Middle frontal gyrus (tissue), 1 donor: Measurements from ENCODE around the gene TPSD1.
"Not testable (repeated sequence)": the region's sequence is repeated elsewhere in the genome, so short reads cannot be mapped to it uniquely, and the experiment has no call there.

Experiments
- DNase-seq: peaks from one replicate; pipeline ENCODE4 v3.0.0-alpha.2; 2015; ENCODE audit warnings: low spot score; ENCODE audit errors: extremely low spot score

TPSD1 gene

GRCh38 chr16:1241081-1241480 lies 14.8 kb upstream of the TPSD1 start:
- DNase-seq, result not testable (repeated sequence)

- not testable (repeated sequence) for DNase-seq
Observed at GRCh38 chr16:1243363-1243762, 12.5 kb upstream of the TPSD1 start.

DNA sequence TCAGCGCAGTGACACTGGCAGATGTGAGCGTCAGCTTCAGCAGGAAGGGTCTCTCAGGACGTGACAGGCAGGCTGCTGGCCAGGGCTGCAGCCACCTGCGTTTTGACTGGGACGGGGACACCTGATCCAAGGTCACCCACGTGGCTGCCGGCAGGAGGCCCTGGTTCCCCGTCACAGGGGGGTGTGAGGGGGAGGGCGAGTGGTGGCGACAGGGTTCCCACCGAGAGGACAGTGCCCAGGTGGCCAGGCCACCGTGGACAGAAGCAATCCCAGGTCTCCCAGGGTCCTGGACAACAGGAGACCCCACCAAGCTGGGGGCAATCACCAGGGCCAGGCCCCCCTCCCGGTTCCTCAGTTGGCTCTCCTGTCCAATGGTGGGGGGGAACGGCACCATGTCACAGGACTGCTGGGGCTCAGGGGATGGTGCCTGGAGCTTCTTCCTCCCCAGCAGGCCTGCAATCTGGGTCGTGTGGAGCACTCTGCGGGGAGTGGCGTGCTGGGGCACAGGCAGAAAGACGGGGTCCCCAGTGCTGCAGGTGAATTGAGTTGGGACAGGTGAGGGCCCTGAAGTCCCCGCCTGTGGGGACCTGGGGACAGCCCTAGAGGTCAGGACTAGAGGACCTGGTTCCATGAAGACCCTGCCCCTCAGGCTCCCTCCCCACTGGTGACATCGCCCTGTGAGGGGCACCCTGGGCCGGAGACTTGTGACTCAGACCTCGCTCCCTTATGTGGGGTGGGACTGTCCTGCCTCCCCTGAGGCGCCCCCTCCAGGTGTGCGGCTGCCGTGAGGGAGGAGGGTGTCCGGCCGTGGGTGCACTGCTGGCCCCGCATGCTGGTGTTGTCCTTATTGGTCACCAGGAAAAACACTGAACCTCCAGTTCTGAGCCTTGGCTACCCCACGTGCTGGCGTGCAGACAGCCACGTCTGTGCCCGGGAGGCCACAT lies 11.7 kb upstream of the TPSD1 start:
- DNase-seq, result not testable (repeated sequence)

DNA sequence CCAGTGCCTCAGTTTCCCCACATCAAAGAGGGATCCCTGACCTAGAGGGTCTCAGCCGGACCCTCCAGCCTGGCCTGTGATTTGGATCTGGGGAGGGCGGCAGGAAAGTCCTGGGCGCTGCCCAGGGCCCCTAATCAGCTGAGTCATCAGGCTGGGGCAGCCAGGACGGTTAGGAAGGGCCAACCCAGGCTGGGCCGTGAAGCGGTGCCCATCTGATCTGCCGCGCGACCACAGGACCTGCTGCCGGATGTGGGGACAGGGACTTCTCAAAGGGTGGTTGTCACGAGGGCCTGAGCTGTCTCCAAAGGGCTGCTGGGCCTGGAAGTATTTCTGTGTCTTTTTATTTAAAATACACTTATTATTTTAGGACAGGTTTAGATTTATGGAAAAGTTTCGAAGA lies 11.0 kb upstream of the TPSD1 start:
- DNase-seq, result no peak

GRCh38 chr16:1245452-1246020 lies 10.3 kb upstream of the TPSD1 start:
- no peak for DNase-seq

- DNase-seq, result not testable (repeated sequence)
Observed at GRCh38 chr16:1247903-1248537, 7.8 kb upstream of the TPSD1 start.

- not testable (repeated sequence) for DNase-seq
Observed at GRCh38 chr16:1249031-1249755, 6.7 kb upstream of the TPSD1 start.

DNA sequence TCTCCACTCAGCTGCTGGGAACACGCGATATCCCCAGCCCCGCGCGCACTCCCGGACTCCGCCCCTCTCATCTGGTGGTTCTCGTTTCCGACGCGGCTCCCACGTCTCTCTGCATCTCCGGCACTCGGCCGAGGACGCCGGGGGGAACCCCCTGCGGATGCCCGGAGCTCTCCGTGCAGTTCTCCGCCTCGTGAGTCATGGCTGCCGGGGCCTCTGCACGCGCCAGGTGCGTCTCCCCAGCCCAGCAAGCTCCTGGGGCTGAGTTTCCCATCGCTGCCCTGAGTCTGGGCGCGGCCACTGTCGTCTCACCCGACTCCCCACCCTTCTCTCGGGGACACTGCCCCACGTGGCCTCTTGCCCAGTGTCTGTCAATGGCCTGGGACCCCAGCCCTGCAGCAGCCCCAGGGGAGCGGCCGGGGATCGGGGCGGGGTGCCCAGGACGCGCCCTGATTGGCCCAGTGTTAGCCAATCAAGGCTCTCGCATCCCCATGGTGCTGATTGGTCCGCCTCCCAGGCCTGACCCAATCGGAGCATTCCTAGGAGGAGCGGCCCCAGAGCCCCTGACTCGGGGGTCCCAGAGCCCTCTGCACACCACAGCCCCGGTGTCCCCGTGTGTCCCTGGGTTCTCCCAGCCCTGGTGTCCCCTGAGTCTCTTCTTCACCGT lies 2.0 kb upstream of the TPSD1 start:
- not testable (repeated sequence) for DNase-seq

DNA sequence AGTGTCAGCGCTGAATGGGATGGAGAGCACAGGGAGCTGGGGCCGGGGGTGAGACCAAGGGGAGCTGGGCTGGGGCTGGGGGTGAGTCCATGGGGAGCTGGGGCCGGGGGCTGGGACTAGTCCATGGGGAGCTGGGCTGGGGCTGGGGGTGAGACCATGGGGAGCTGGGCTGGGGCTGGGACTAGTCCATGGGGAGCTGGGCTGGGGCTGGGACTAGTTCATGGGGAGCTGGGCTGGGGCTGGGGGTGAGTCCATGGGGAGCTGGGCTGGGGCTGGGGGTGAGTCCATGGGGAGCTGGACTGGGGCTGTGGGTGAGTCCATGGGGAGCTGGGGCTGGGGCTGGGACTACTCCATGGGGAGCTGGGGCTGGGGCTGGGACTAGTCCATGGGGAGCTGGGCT lies 1.0 kb upstream of the TPSD1 start:
- not testable (repeated sequence) for DNase-seq

DNA sequence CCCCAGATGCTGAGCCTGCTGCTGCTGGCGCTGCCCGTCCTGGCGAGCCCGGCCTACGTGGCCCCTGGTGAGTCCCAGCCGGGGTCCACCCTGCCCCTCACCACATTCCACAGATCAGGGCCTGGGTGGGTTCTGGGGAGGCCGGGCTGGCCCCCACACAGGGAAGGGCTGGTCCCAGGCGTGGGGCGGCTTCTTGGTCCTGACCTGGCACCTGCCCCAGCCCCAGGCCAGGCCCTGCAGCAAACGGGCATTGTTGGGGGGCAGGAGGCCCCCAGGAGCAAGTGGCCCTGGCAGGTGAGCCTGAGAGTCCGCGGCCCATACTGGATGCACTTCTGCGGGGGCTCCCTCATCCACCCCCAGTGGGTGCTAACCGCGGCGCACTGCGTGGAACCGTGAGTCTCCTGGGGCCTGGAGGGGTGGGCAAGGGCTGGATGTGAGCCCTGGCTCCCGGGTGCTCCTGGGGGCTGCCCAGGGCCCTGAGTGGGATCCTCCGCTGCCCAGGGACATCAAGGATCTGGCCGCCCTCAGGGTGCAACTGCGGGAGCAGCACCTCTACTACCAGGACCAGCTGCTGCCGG lies 516 bp downstream of the TPSD1 start:
- not testable (repeated sequence) for DNase-seq

- DNase-seq, result no peak
Observed at GRCh38 chr16:1256874-1257322, 1.0 kb downstream of the TPSD1 start.

- no peak for DNase-seq
Observed at GRCh38 chr16:1257561-1258224, 1.8 kb downstream of the TPSD1 start.

GRCh38 chr16:1258225-1258600 lies 2.3 kb downstream of the TPSD1 start:
- DNase-seq, result no peak

DNA sequence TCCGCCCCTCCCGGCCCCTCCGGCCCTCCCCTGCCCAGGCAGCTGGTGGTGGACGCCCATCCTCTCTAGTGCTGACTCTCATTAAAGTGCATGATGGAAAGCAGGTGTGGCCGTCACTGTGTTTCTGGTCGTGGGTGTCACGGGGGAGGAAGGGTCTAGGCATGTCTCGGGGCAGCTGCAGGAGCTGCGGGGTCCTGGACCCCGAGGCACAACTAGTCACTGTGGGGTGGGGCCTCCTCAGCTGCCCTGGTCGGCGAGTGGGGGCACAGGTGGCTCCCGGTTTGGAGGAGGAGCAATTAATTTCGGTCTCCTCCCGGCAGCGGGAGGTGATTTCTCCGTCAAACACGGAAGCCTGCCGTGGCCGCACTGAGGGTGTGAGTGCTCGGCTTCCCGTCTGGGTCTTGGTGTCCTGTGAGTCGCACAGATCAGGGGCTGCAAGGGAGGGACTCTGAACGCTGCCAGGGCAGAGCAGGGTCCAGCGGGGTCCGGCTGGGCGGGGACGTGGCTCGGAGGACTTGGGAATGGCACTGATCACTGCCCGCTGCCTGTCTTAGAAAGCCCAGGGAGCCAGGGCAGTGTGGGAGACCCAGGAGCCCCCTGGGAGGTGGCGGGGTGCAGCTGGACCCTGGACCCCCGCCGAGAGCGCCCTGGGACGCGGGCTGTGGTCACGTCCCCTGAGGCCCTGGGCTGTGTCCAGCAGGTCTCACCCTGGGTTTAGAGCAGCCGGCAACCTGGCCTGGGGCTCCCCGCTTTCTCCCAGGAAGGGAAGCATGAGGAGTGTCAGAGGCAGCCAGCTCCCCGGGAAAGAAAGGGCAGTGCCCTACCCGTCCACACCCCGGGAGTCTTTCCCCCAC lies 3.3 kb downstream of the TPSD1 start:
- DNase-seq, result no peak

DNA sequence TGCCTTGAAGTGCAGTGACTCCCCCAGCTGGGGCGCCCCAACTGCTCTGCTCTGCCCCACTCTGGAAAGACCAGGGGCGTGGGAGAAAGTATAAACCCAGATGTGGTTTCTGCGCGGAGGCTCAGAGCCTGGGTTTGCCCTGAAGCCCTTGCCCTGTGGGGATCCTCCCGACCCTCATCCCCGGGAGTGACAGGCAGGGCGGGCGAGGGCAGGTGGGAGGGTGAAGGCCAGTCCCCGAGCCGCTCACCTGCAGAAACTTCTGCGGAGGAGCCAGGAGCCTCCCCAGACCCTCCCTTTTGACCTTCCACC lies 3.8 kb downstream of the TPSD1 start:
- DNase-seq, result no peak

DNA sequence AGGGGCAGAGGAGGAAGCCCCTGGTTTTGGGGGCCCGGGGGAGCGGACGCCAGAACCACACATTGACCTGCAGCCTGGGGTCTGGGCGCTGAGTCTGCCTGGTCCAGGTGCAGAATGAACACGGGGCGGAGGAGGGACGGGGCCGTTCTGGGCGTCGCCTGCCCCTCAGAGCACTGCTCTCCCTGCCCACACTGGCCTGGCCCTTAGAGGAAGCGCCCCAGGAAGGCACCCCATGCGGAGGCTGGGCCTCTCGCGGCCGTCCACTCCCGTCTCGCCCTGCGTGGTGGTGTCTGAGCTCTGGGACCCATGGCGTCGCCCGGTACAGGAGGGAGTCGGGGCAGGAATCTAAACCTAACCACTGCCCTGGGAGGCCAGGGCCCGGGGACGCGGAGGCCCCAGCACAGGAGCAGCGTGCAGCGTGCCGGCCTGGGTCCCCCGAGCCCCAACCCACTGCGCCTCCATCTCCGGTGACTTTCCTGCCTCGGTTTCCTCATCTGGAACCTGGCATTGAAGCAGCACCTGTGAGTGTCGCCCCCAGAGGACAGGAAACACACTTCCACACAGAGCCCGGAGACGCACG lies 4.3 kb downstream of the TPSD1 start:
- no peak for DNase-seq

DNA sequence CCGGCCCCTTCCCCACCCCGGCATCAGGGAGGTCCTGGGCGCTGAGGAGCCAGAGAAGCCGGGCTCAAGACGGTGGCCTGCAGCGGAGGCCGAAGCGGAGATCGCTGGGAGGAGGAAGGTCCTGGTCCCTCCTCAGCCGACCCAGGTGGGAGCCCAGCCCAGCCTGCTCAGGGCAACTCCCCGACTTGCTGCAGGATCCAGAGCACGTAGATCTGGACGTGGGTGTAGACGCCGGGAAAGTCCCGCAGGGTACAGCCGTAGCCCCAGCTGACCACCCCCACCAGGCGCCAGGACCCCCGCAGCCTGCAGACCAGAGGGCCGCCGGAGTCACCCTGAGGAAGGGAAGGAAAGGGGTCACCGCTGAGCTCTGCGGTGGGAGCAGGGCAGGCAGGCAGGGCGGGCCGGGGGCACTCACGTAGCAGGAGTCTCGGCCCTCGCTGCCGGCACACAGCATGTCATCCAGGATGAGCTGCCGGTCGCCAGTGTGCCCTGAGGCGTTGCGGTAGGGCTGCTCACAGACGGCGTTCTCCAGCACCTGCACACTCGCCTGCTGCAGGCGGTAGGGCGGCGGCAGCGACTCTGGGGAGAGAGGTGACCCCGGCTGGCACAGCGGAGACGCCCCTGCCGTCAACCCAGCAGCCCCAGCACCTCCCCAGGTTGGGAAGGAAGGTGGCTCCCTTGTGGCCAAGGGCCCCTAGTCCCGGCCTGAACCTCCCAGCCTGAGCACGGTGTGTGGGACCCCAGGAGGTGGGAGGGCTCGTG lies 5.4 kb downstream of the TPSD1 start:
- DNase-seq, result no peak

DNA sequence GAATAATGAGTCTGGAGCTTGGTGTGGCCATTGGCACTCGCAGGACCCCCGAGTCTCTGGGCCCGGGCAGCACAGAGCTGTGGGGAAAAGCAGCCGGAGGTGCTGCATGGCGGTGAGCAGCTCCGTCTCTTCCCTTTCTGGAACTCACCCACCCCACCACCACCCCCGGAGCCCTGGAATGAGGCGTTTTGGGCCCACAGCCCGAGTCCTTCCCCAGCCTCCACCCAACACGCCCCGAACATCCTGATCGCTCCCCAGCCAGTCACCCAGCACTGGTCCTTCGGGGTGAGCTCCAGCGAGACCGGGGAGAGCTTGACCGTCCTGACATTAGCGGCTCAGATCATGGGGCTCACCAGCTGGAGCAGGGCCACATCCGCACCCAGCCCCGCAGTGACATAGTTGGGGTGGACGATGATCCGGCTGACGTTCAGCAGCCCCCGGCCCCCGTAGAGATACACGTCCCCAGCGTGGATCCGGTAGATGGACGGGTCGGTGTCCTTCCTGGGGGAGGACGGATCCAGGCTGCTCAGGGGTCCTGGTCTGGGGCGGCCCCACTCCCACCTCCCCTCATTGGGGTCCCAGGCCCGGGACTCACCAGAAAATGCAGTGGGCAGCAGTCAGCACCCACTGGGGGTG lies 6.5 kb downstream of the TPSD1 start:
- DNase-seq, result no peak
